ENCODE results near the gene OLR1.

Gene OLR1

GRCh38 chr12:10163084-10163483, 8.8 kb downstream of the OLR1 start:
- FAIRE-seq (no peak), DNase-seq (ENCODE audit: insufficient read length) (no peak)
- no peak for TF ChIP-seq TAF1 (IDR thresholded peaks at IDR 0.05; ENCODE audit: borderline replicate concordance, low read depth, low read length)
- TF ChIP-seq POLR2AphosphoS5 (IDR thresholded peaks at IDR 0.05; ENCODE audit: low read depth, low read length), result no peak
- no peak for TF ChIP-seq POLR2A (IDR thresholded peaks at IDR 0.05; ENCODE audit: low read depth, low read length)

DNA sequence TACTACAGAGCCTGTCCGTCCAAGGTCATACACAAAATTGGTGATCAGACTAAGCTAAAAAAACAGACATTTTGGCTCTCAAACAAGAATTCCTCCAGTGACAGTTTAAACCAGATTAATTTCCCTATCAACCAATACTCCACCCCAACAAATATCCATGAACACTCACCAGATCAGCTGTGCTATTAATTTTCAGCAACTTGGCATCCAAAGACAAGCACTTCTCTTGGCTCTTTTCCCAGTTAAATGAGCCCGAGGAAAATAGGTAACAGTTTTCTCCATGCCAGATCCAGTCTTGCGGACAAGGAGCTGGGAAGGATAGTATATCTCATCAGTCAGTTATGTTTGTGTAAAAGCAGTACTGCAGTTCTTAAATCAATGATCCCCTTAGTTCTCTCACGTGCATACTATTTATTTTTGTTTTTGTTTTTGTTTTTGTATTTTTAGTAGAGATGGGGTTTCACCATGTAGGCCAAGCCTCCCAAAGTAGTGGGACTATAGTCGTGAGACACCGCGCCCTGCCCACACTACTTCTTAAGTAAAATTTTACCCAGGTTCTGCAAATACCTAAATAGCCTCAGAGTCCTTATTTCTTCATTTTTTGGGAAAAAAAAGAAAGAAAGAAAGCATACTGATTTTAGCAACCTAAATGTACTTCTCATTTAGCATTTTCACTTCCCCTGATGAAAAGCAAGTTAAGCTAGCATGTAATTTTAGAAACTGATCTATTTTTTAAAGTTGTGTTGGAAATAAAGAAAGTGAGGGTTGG, 11.1 kb downstream of the OLR1 start:
- no peak for DNase-seq (ENCODE audit: insufficient read length)
- TF ChIP-seq TAF1 (IDR thresholded peaks at IDR 0.05; ENCODE audit: borderline replicate concordance, low read depth, low read length), result no peak
- TF ChIP-seq POLR2A (IDR thresholded peaks at IDR 0.05; ENCODE audit: low read depth, low read length), result no peak
- TF ChIP-seq POLR2AphosphoS5 (IDR thresholded peaks at IDR 0.05; ENCODE audit: low read depth, low read length), result no peak

GRCh38 chr12:10159280-10159679, 12.7 kb downstream of the OLR1 start:
- FAIRE-seq, result no peak
- DNase-seq (ENCODE audit: insufficient read length), result no peak
- no peak for TF ChIP-seq POLR2AphosphoS5 (IDR thresholded peaks at IDR 0.05; ENCODE audit: low read depth, low read length)
- no peak for TF ChIP-seq POLR2A (IDR thresholded peaks at IDR 0.05; ENCODE audit: low read depth, low read length)
- no peak for TF ChIP-seq TAF1 (IDR thresholded peaks at IDR 0.05; ENCODE audit: borderline replicate concordance, low read depth, low read length)

More for the DNA sequence above, 11.1 kb downstream of the OLR1 start:
- FAIRE-seq, result no peak

GRCh38 chr12:10158406-10158805, 13.5 kb downstream of the OLR1 start:
- no peak for FAIRE-seq
- DNase-seq (ENCODE audit: insufficient read length), result no peak
- TF ChIP-seq POLR2A (IDR thresholded peaks at IDR 0.05; ENCODE audit: low read depth, low read length) (no peak), POLR2AphosphoS5 (IDR thresholded peaks at IDR 0.05; ENCODE audit: low read depth, low read length) (no peak), TAF1 (IDR thresholded peaks at IDR 0.05; ENCODE audit: borderline replicate concordance, low read depth, low read length) (no peak)

- TF ChIP-seq TAF1 (IDR thresholded peaks at IDR 0.05; ENCODE audit: borderline replicate concordance, low read depth, low read length), result no peak
- no peak for TF ChIP-seq POLR2AphosphoS5 (IDR thresholded peaks at IDR 0.05; ENCODE audit: low read depth, low read length)
- TF ChIP-seq POLR2A (IDR thresholded peaks at IDR 0.05; ENCODE audit: low read depth, low read length), result no peak
- no peak for FAIRE-seq
- no peak for DNase-seq (ENCODE audit: insufficient read length)
These were observed 16.0 kb downstream of the OLR1 start for GRCh38 chr12:10155966-10156365.

GRCh38 chr12:10154145-10154496, 17.8 kb downstream of the OLR1 start:
- no peak for TF ChIP-seq POLR2AphosphoS5 (IDR thresholded peaks at IDR 0.05; ENCODE audit: low read depth, low read length)
- no peak for TF ChIP-seq TAF1 (IDR thresholded peaks at IDR 0.05; ENCODE audit: borderline replicate concordance, low read depth, low read length)
- no peak for TF ChIP-seq POLR2A (IDR thresholded peaks at IDR 0.05; ENCODE audit: low read depth, low read length)
- no peak for DNase-seq (ENCODE audit: insufficient read length)
- FAIRE-seq, result no peak

GRCh38 chr12:10153271-10154144, 18.4 kb downstream of the OLR1 start:
- DNase-seq (ENCODE audit: insufficient read length) (peak; percentile 27), FAIRE-seq (peak; percentile 87)
- no peak for TF ChIP-seq POLR2AphosphoS5 (IDR thresholded peaks at IDR 0.05; ENCODE audit: low read depth, low read length)
- no peak for TF ChIP-seq POLR2A (IDR thresholded peaks at IDR 0.05; ENCODE audit: low read depth, low read length)
- TF ChIP-seq TAF1 (IDR thresholded peaks at IDR 0.05; ENCODE audit: borderline replicate concordance, low read depth, low read length), result no peak

GRCh38 chr12:10151621-10152020, 20.3 kb downstream of the OLR1 start:
- FAIRE-seq (no peak), DNase-seq (ENCODE audit: insufficient read length) (no peak)
- TF ChIP-seq TAF1 (IDR thresholded peaks at IDR 0.05; ENCODE audit: borderline replicate concordance, low read depth, low read length) (no peak), POLR2A (IDR thresholded peaks at IDR 0.05; ENCODE audit: low read depth, low read length) (no peak), POLR2AphosphoS5 (IDR thresholded peaks at IDR 0.05; ENCODE audit: low read depth, low read length) (no peak)

DNA sequence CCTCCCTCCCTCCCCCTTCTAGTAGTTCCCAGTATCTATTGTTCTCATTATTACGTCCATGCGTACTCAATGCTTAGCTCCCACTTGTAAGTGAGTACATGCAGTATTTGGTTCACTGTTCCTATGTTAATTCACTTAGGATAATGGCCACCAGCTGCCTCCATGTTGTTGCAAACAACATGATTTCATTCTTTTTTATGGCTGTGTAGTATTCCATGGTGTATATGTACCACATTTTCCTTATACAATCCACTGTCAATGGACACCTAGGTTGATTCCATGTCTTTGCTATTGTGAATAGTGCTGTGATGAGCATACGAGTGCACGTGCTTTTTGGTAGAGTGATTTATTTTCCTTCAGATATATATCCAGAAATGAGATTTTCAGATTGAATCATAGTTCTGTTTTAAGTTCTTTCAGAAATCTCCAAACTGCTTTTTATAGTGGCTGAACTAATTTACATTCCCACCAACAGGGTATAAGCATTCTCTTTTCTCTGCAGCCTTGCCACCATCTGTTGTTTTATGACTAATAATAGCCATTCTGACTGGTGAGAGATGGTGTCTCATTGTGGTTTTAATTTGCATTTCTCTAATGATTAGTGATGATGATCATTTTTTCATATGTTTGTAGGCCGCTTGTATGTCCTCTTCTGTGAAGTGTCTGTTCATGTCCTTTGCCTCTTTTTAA, 24.1 kb downstream of the OLR1 start:
- peak; percentile 73 for FAIRE-seq
- no peak for TF ChIP-seq POLR2A (IDR thresholded peaks at IDR 0.05; ENCODE audit: low read depth, low read length)
- TF ChIP-seq TAF1 (IDR thresholded peaks at IDR 0.05; ENCODE audit: borderline replicate concordance, low read depth, low read length), result no peak
- no peak for TF ChIP-seq POLR2AphosphoS5 (IDR thresholded peaks at IDR 0.05; ENCODE audit: low read depth, low read length)

GRCh38 chr12:10142976-10143589, 28.8 kb downstream of the OLR1 start:
- FAIRE-seq (no peak), DNase-seq (ENCODE audit: insufficient read length) (no peak)
- no peak for TF ChIP-seq POLR2A (IDR thresholded peaks at IDR 0.05; ENCODE audit: low read depth, low read length)
- TF ChIP-seq POLR2AphosphoS5 (IDR thresholded peaks at IDR 0.05; ENCODE audit: low read depth, low read length), result no peak
- no peak for TF ChIP-seq TAF1 (IDR thresholded peaks at IDR 0.05; ENCODE audit: borderline replicate concordance, low read depth, low read length)

More for the DNA sequence above, 24.1 kb downstream of the OLR1 start:
- no peak for DNase-seq (ENCODE audit: insufficient read length)

GRCh38 chr12:10140001-10140400, 31.9 kb downstream of the OLR1 start:
- TF ChIP-seq POLR2A (IDR thresholded peaks at IDR 0.05; ENCODE audit: low read depth, low read length) (no peak), POLR2AphosphoS5 (IDR thresholded peaks at IDR 0.05; ENCODE audit: low read depth, low read length) (no peak), TAF1 (IDR thresholded peaks at IDR 0.05; ENCODE audit: borderline replicate concordance, low read depth, low read length) (no peak)
- no peak for DNase-seq (ENCODE audit: insufficient read length)
- peak; percentile 84 for FAIRE-seq

All from GM12892 (cell line).